GM12873 (cell line): ENCODE data around the gene PIF1.

Experiments used
- TF ChIP-seq, protein P1 (sequence below): IDR thresholded peaks from 2 replicates; pipeline ENCODE4 v1.5.1; 2012; ENCODE audit warnings: low read depth, mild to moderate bottlenecking, moderate library complexity, low read length, control low read depth; ENCODE audit not compliant: insufficient read depth; ENCODE audit errors: missing control alignments

PIF1 gene

DNA sequence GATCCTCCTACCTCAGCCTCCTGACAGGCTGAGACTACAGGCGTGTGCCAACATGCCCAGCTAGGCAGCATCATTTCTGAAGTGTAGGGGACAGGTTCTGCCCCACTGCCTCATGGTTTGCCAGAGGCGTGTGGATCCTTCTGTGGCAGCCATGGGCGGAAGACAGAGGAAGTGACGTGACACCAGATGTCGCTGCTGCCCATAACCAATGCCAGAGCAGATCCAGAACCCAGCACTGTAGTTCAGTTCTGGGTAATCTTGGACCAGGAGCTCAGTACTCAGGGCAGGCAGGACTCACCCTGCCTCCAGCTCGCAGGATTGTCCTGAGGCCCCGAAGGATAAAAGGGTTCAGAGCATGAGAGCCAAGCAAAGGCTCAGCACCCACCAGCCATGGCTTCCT is 58.2 kb downstream of the PIF1 start:
- TF ChIP-seq, protein P1, sequence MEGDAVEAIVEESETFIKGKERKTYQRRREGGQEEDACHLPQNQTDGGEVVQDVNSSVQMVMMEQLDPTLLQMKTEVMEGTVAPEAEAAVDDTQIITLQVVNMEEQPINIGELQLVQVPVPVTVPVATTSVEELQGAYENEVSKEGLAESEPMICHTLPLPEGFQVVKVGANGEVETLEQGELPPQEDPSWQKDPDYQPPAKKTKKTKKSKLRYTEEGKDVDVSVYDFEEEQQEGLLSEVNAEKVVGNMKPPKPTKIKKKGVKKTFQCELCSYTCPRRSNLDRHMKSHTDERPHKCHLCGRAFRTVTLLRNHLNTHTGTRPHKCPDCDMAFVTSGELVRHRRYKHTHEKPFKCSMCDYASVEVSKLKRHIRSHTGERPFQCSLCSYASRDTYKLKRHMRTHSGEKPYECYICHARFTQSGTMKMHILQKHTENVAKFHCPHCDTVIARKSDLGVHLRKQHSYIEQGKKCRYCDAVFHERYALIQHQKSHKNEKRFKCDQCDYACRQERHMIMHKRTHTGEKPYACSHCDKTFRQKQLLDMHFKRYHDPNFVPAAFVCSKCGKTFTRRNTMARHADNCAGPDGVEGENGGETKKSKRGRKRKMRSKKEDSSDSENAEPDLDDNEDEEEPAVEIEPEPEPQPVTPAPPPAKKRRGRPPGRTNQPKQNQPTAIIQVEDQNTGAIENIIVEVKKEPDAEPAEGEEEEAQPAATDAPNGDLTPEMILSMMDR: peak; percentile 2

DNA sequence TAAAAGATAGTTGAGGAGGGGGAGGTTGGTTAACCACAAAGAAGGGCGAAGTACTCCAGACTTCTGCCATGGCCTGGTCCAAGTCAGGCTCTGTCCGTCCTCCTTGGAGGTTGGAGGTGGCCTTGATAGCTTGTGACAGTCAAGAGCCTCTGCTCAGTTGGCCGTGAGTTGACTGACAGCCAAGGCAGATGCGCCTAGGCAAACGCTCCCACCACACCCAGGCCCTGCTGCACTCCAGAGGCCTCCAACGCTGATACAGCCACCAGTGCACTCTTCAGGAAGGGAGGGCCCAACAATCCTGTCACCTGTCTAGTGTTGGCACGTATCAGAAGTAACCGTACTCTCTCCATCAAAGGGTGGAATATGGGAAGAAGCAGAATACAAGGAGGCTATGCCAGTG is 59.4 kb downstream of the PIF1 start:
- TF ChIP-seq, protein P1: no peak
